GM12892 (cell line): ENCODE measurements around the gene ZFP28.

Source experiments
- POLR2A ChIP-seq: IDR thresholded peaks from 2 replicates; pipeline ENCODE4 v1.6.1; 2011; ENCODE audit warnings: low read depth, low read length, control low read depth
- POLR2AphosphoS5 ChIP-seq: IDR thresholded peaks from 2 replicates; pipeline ENCODE4 v1.6.1; 2011; ENCODE audit warnings: low read depth, low read length, control low read depth

DNA sequence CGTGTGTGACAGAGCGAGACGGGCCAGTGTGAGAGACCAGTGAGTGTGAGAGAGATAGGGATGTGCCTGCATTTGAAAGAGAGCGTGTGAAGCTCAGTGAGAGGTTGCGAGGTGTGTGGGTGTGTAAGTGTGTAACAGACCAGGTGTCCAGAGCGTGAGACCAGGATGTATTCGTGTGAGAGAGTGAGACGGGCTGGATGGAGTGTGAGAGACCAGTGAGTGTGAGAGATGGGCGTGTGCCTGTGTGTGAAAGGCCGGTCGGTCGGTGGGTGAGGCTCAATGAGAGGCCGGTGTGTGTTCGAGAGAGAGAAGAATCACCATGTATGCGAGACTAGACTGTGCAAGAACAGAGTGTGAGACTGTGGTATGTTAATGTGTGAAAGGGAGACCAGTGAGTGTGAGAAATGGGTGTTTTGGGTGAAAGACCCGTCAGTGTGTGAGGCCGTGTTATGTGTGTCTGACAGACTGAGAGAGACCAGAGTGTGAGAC is 30.4 kb upstream of the ZFP28 start:
- TF ChIP-seq POLR2A (no peak), POLR2AphosphoS5 (no peak)
